ENCODE measurements around the gene GPR25.
A peak's percentile ranks its signal among the peaks of the same experiment; 100 is the strongest.

The GPR25 gene

GRCh38 chr1:200891774-200892157 lies 19.0 kb downstream of the GPR25 start:
- Histone ChIP-seq H2AFZ (peak overlapping the region; percentile 77), H3K4me1 (no peaks in the 10 kb centered on the region), H3K4me2 (ENCODE audit: low read length) (peak overlapping the region; percentile 96), H3K4me3 (ENCODE audit: low read depth, low read length) (no peak overlapping the region), H3K9me3 (ENCODE audit: control insufficient read depth, low read length) (no peaks in the 10 kb centered on the region), H3K9ac (no peak overlapping the region), H3K27me3 (ENCODE audit: control insufficient read depth, insufficient read depth, low read length) (peaks cover 3% of the 10 kb centered on the region), H3K79me2 (no peaks in the 10 kb centered on the region), H3K27ac (no peak overlapping the region), H3K36me3 (ENCODE audit: control insufficient read depth, insufficient read depth, low read length) (no peaks in the 10 kb centered on the region)
- TF ChIP-seq, protein P1, sequence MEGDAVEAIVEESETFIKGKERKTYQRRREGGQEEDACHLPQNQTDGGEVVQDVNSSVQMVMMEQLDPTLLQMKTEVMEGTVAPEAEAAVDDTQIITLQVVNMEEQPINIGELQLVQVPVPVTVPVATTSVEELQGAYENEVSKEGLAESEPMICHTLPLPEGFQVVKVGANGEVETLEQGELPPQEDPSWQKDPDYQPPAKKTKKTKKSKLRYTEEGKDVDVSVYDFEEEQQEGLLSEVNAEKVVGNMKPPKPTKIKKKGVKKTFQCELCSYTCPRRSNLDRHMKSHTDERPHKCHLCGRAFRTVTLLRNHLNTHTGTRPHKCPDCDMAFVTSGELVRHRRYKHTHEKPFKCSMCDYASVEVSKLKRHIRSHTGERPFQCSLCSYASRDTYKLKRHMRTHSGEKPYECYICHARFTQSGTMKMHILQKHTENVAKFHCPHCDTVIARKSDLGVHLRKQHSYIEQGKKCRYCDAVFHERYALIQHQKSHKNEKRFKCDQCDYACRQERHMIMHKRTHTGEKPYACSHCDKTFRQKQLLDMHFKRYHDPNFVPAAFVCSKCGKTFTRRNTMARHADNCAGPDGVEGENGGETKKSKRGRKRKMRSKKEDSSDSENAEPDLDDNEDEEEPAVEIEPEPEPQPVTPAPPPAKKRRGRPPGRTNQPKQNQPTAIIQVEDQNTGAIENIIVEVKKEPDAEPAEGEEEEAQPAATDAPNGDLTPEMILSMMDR (IDR thresholded peaks at IDR 0.05) = no peak

DNA sequence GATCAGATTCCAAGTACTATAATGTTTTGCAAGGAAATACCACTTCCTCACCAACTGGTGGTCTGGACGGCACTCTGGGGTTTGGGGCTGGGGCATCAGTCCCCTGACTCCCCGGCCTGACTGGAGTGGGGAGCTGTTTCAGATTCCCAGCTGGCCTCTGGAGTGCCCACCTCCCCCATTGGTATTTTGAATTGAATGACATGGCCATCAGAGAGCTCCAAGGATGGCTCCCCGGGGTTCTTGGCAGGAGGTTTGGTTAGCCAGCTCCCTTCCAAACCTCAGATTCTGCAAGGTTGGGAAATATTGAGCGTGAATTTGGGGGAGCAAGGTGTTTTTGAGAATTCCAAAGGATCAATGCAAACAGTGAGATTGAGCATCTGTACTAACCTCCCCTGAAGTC lies 19.8 kb downstream of the GPR25 start:
- Histone ChIP-seq H3K4me2 (ENCODE audit: low read length) (no peak overlapping the region), H3K9ac (no peak overlapping the region), H2AFZ (no peak overlapping the region), H3K27ac (no peak overlapping the region), H3K79me2 (no peaks in the 10 kb centered on the region), H3K9me3 (ENCODE audit: control insufficient read depth, low read length) (no peaks in the 10 kb centered on the region), H3K27me3 (ENCODE audit: control insufficient read depth, insufficient read depth, low read length) (peaks cover 3% of the 10 kb centered on the region), H3K4me1 (no peaks in the 10 kb centered on the region), H3K36me3 (ENCODE audit: control insufficient read depth, insufficient read depth, low read length) (no peaks in the 10 kb centered on the region), H3K4me3 (ENCODE audit: low read depth, low read length) (no peak overlapping the region)
- TF ChIP-seq, protein P1 (IDR thresholded peaks at IDR 0.05) = no peak

GRCh38 chr1:200892958-200893357 lies 20.2 kb downstream of the GPR25 start:
- Histone ChIP-seq H3K4me2 (ENCODE audit: low read length) (no peak overlapping the region), H2AFZ (no peak overlapping the region), H3K4me3 (ENCODE audit: low read depth, low read length) (no peak overlapping the region), H3K4me1 (no peaks in the 10 kb centered on the region), H3K27ac (no peak overlapping the region), H3K36me3 (ENCODE audit: control insufficient read depth, insufficient read depth, low read length) (no peaks in the 10 kb centered on the region), H3K9ac (no peak overlapping the region), H3K9me3 (ENCODE audit: control insufficient read depth, low read length) (no peaks in the 10 kb centered on the region), H3K79me2 (no peaks in the 10 kb centered on the region), H3K27me3 (ENCODE audit: control insufficient read depth, insufficient read depth, low read length) (peaks cover 3% of the 10 kb centered on the region)
- TF ChIP-seq, protein P1 (IDR thresholded peaks at IDR 0.05) = no peak

DNA sequence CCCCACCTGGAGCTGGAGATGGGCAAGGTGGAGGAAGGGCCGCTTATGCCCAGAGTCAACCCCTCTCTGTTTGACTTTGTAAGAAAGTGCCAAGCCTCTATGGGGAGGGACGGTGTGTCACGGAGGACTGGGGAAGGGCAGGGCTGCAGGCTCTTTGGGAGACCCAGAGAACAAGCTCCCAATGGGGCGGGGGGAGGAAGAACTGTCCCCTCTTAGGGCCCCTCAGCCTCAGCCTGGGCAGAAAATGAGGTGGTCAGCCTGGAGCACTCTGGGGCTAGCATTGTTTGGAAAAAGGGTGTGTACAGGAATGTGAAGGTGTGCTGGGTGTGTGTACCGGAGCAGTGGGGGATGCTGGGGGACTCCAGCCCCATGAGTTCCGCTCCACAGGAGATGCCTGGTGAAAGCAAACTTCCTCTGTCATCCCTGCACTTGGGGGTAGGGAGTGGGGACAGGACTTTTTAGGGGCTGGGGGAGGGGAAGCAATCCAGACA lies 20.7 kb downstream of the GPR25 start:
- Histone ChIP-seq H2AFZ (no peak overlapping the region), H3K9ac (no peak overlapping the region), H3K36me3 (ENCODE audit: control insufficient read depth, insufficient read depth, low read length) (no peaks in the 10 kb centered on the region), H3K4me1 (no peaks in the 10 kb centered on the region), H3K9me3 (ENCODE audit: control insufficient read depth, low read length) (no peaks in the 10 kb centered on the region), H3K27me3 (ENCODE audit: control insufficient read depth, insufficient read depth, low read length) (peaks cover 3% of the 10 kb centered on the region), H3K4me3 (ENCODE audit: low read depth, low read length) (no peak overlapping the region), H3K27ac (no peak overlapping the region), H3K4me2 (ENCODE audit: low read length) (no peak overlapping the region), H3K79me2 (no peaks in the 10 kb centered on the region)
- TF ChIP-seq, protein P1 (IDR thresholded peaks at IDR 0.05) = no peak

- no peaks in the 10 kb centered on the region for H3K9me3 ChIP-seq (ENCODE audit: control insufficient read depth, low read length)
- H3K4me3 ChIP-seq (ENCODE audit: low read depth, low read length) = no peak within 1 kb of the TSS
- no peak within 1 kb of the TSS for H2AFZ ChIP-seq
- H3K36me3 ChIP-seq (ENCODE audit: control insufficient read depth, insufficient read depth, low read length) = no peaks in the 10 kb centered on the region
- peaks cover 3% of the 10 kb centered on the region for H3K27me3 ChIP-seq (ENCODE audit: control insufficient read depth, insufficient read depth, low read length)
- H3K9ac ChIP-seq = no peak within 1 kb of the TSS
- no peak within 1 kb of the TSS for H3K4me2 ChIP-seq (ENCODE audit: low read length)
- H3K79me2 ChIP-seq = no peaks in the 10 kb centered on the region
- H3K4me1 ChIP-seq = no peaks in the 10 kb centered on the region
- no peak within 1 kb of the TSS for H3K27ac ChIP-seq
- TF ChIP-seq, protein P1 (IDR thresholded peaks at IDR 0.05) = no peak
Observed at GRCh38 chr1:200894712-200895442, 22.1 kb downstream of the GPR25 start, which contains the start of gene INAVA. INAVA (plus strand) TSS chr1:200894900; CDS start chr1:200898401, 3,501 bp downstream.
